NCI-H1048 (cell line): ENCODE results near the gene MMRN2.

Experiments used
- DNase-seq: peaks from one replicate; lab custom pipeline; 2025; lab: John Stamatoyannopoulos, UW

Gene MMRN2

DNA sequence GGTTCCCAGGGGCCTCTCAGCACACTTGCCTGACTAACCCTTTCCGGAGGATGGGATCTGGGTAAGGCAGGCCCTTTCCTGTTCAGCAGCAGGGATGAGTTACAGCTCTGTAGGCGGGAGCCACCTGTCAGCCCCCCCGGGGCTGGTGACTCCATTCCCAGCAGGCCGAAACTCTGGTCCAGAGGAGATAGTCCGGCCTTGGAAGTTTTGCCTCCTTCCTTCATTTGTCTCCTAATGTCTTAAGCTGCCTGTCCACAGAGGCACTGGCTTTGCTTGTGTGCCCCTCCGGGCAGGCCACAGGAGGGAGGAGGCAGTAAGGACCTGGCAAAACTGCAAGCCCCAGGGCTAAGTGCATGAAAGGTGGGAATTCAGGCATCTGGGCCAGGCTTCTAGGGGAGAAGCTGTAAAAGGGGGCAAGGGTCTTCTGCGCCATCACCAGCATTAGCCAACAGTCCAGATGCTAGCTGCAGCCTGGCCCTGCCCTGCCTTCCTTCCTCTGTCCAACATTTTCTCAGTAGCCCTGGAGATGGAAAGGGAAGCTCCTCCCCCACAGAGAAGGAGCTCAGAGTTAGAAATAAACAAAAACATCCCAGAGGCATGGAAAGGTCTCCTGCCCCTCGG is 12.1 kb upstream of the MMRN2 start:
- no peak for DNase-seq

DNA sequence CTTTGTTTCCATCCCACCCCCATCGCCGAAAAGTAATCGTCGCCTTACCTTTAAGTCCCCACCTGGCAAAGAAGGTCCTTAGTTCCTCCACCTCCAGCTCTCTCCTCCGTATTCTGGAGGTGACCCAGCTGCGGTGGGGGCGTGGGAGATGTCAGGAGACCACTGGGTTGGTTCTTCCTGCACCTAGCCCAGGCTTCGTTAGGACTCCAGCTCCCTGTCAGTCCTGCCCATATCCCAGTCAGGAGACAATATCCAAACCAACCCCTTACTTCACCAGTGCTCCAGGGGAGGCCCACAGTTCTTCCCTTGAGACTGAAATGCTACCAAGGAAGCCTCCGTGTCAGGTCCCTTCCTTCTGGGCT is 11.6 kb upstream of the MMRN2 start:
- no peak for DNase-seq

DNA sequence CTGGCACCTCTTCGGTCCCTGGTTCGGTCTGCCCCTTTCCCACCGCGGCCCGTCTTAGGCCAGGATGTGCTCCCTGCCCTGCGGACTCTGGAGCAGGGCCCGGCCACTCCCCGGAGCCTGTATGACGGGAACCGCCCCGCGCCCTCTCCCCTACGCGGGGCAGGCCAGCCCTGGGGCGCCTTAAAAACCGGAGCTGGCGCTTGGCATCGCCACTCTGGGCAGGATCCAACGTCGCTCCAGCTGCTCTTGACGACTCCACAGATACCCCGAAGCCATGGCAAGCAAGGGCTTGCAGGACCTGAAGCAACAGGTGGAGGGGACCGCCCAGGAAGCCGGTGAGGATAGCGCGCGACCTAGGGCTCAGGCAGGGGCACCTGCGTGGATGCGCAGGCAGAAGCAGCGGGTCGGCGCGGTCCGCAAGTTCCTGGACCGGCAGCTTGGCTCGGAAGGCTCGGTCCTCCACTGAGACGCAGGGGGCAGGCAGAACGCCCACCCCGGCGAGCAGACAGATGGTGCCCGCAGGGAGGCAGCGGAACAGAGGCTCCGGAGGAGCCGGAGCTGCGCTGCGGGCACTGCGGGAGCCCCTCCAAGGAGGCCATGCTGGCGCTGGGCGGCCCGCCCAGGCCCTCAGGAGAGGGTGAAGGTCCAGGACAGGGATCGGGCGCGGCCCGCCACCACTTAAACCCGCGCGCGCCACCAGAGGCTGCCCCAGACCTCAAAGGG is 11.0 kb upstream of the MMRN2 start, which contains the start of gene ADIRF:
ADIRF (plus strand) TSS at position 212 of the 723 bp plus-strand sequence; CDS start at position 275, 63 bp downstream.
- no peak for DNase-seq

DNA sequence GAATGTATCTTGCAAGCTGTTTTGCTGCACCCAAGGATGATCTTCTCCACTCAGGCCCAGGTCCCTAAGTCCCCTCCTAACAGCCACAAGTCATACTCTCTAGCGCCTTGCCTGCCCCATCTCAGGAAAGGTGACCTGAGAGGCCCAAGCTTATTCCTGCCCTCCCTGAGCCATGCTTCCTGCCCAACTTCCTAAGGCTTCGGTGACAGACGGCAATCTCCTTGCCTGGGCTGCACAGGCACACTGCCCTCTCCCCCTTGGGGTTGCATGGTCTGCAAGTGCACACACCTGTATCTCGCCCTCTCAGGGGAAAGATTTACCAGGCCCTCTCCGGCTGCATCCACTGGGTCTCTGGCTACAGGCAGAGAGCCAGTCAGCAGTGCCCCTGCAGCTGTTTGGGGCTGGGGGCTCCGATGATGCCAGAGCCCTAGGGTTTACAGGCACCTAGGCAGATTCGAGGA is 10.1 kb upstream of the MMRN2 start:
- DNase-seq: no peak

DNA sequence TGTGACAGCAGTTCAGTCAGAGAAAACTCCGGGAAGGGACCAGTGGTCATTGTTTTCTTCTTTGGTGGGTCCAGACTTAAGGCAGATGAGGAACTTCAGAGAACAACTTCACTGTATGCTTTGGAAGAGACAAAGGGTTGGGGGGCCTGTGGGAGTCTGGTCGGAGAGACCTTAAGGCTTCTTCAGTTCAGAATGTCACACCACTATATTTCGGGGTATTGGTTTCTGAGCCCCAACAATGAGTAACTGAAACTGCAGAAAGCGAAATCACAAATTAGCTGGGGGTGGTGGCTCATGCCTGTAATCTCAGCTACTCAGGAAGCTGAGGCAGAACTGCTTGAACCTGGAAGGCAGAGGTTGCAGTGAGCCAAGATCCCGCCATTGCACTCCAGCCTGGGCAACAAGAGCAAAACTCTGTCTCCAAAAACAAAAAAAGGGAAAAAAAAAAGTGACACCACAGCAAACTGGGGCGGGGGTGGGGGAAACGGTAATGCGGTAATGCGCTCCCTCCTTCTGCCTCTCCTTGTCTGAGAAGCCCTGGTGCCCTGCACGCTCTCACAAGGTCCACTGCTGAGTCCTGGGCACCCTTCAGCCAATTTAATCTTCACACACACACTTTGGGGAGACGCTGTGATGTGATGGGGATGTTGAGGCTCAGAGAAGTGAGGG is 8.7 kb upstream of the MMRN2 start:
- DNase-seq: no peak

DNA sequence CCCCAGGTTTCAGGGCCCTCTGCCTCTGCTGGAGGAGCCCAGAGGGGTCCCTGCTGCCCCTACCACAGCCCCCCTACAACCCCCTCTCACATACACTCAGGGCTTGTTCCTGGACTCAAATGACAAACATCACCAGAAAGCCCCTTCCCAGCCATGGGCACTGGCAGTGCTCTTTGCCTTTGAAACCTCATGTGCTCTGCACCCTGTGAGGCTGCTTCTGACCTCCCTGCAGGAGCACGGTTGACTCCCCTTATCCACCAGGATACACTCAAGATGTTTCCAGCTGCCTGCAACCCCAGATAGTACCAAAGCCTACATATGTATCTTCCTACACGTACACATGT is 7.4 kb upstream of the MMRN2 start:
- no peak for DNase-seq

DNA sequence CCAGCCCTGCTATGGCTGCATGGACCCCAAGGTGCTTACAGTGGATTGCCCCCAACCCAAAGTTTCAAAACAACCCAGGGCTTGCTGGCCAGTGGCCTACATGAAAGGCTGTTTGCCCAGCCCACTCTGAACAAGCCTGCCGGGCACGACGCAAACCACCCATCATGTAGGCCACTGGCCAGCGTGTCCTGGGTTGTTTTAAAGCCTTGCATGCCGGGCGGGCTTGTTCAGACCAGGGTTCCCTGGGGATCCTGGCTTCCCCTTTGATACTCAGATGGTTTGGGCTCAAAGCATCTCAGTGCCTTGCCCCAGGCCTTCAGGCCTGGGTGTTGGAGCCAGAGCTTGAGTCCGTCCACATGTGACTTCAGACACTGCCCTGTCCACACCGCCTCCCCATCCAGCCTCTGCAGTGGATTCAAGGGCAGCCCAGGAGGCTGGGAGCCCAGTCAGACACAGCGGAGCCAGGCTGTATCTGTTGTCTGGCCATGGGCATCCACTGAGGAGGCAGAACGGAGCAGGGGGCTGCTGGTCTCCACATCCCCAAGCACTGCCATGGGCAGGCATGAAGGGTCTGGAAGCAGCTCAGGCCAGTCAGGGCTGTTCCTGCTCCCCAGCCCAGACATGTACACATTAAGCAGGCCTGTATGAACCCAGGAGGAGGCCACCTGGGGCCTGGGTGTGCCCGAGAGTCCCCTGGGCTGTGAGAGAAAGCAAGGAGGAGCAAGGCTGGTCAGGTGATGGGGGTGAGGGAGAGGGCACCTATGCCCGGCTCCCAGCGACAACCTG is 6.8 kb upstream of the MMRN2 start:
- no peak for DNase-seq

DNA sequence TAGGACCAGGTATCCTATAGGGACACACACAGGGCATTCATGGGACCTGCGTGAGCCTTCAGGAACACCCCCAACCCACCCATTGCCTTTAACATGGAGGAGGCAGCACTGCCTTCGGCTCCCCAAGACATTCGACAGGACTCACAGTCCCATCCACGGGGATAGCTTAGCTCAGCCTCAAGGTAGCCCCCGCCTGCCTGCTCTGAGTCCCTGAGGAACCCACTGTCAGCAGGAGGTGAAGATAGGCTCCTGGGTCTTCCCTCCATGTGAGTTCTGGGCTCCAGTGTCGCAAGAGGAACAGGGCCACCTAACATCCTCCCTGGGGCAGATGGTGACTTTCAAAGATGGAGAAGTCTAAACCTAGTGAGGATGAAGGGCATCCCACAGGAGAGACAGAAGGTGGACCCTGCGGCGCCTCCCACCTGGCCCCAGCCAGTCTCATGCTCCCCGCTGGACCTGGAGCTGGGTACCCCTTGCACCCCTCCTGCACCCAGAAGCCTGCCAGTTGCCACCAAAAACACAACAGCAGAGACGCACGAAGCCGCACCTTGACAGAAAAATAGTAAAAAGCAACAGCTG is 6.0 kb upstream of the MMRN2 start:
- no peak for DNase-seq

DNA sequence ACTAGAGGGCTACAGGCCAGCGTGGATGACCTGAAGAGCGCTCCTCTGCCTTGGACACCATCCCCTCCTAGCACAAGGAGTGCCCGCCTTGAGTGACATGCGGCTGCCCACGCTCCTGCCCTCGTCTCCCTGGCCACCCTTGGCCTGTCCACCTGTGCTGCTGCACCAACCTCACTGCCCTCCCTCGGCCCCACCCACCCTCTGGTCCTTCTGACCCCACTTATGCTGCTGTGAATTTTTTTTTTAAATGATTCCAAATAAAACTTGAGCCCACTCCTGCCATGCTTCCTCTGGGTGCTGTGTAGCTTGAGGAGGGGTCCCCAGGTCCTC is 5.5 kb upstream of the MMRN2 start:
- DNase-seq: no peak

DNA sequence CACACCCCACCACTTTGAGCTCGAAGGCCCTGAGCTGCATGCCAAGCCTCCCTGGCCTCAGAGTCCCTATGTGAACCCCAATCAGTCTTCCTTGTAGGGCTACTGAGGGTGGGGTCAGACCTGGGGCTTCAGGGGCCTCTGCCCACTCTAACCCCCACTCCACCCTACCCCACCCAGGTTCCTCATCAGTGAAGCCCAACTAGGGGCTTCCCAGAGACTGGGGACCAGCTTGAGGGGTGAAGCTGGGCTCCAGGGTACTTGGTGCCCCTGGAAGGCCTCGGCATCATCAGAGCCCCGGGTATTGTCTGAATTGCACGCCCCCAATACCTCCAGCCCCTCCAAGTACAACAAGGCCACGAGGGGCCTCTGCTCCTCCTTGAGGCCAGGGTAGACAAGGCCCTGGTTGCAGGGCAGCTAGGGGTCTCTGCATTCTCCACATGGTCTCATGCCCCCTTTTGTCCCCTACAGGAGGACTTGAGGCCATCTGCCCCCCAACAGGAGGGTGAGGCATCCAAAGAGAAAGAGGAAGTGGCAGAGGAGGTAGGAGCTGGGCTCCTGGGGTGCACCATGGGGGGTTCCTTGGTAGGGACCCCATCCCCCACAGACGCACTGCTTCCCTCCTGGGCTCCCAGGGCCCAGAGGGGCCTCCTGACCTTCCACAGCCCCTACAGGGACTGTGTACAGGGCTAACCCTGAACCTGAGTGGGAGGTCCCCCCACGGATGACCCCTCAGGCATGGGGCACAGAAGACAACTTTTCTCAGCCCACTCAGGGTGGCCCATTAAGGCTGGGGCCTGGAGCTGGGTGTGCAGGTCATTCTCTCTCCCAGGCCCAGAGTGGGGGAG is 4.9 kb upstream of the MMRN2 start:
- no peak for DNase-seq

DNA sequence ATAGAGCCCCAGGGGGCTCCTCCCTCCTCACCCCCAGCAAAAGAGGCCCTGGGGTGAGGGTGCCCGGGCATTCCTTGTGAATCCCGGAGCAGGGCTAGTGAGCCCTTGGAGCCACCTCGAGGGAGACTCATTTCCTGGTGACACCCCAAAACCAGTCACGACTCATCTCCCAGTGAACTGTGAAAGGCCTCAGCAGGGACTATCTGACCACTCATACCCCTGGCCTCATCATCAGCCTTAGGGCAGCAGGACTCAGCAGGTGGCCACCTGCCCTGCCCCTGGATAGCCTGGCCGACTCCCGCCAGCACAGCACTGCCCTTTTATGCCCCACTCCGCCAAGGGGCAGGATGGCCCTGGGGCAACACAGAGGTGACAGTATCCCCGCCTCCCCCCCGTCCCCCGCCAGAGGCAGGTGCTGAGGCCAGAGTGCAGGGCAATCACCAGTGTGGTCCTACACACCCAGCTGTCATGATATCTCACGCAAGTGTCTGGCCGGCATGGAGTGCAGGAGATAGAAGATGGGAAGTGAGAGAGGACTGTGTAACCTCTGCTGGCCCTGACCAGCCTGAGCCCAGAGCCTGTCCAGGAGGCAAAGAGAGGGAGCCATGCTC is 4.2 kb upstream of the MMRN2 start:
- no peak for DNase-seq

DNA sequence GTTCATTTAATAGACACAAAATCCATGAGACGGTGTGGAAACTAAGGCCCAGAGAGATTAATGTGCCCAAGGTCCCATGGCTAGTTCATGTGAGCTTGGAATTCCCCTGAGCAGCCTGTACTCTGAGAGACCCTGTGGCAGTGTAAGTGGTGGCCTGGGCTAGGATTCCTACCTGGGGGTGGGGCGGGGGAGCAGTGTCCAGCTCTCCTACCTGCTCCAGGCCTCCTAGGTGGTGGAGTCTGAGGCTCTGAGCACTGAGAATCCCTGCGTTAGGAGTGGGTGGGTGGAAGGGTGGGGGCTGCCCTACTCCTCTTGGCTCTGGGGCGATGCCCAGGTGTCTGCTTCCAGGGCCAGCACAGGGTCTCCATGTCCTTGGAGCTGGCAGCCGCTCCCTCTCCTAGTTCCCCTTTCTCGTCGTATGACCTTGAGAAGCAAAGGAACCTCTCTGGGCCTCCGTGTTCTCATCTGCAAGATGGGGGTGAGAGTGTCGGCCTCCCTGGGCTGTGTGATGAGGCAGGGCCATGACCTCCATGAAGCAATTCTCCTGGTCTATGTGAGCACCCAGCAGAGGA is 3.5 kb upstream of the MMRN2 start:
- DNase-seq: no peak

DNA sequence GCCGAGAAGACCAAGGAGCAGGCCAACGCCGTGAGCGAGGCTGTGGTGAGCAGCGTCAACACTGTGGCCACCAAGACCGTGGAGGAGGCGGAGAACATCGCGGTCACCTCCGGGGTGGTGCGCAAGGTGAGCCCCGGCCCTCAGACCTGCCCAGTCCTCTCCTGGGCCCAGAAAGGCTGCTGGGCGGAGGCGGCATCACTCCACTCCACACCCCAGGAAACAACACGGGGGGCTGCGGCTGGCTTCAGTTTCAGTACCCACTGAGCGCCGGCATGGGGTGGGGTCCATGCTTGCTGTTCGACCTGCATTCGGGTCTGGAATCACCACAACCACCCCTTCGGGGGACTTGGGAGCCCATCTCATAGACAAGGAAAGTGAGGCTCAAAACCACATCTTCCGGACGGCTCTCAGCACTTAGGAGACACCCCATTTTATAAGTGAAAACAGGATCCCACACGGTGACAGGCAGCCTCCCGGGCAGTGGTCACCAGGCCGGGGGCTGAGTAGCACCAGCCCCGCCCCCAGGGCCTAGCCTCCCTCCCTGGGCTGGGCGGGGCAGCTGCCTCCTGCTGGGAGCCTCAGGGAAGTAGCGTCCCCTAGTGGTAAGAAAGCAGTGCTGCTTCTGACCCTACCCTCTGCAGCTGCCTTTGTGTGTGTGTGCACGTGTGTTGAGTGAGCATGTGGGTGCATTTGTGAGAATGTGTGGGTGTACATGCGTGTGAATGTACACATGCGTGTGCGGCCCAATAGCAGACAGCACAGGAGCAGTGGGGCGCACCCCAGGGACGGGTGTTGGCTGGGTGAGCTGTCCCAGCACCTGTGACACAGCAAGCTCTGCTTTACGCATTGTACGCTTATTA is 2.8 kb upstream of the MMRN2 start:
- peak; percentile 10 for DNase-seq

DNA sequence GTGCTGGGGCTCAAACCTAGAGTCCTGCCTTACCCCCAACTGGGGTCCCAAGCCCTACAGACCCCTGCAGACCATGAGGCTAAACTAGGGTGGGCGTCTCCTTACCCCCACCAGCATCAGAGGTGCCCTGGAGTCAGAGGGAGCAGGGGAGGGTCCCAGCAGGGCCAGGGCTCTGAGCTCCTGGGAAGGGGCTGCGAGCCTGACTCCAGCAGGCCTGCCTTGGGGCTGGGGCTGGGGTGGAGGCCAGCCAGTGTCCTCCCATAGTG is 2.3 kb upstream of the MMRN2 start:
- DNase-seq: no peak

DNA sequence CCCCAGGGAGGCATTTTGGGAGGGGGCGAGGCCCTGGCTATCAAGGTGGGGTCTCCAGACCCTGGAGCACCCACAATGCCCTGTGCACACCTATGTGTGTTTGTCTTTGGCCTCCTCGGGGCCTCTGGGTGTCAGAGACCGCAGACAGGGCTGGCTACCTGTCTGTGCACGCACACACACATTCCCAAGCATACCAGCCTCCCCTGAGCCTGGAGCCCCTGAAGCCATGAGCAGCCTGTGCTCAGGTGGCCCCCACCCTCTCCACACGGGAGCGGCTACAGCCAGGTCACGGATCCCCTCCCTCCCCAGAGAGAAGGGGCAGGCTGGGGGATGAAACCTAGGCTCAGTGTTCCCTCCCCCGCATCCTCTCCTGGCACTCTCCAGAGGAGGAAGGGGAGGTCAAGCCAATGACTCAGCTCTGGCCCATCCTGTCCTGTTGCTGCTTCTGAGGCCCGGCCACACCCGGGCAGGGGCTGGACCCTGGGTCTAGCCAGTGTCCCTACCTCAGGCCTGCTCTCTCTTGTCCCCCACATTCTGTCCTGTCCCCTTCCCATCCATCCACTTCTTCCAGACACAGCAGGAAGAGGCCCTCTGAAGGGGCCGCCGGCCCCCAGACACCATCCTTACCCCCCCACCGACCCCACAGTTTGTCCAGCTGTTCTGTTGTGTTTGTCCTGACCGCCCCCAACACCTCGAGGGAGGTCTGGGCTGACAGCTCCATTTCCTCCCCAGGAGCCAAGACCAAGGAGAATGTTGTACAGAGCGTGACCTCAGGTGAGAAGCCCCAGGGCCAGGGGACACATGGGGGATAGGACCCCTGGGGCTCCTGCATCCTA is 1.7 kb upstream of the MMRN2 start:
- DNase-seq: no peak

DNA sequence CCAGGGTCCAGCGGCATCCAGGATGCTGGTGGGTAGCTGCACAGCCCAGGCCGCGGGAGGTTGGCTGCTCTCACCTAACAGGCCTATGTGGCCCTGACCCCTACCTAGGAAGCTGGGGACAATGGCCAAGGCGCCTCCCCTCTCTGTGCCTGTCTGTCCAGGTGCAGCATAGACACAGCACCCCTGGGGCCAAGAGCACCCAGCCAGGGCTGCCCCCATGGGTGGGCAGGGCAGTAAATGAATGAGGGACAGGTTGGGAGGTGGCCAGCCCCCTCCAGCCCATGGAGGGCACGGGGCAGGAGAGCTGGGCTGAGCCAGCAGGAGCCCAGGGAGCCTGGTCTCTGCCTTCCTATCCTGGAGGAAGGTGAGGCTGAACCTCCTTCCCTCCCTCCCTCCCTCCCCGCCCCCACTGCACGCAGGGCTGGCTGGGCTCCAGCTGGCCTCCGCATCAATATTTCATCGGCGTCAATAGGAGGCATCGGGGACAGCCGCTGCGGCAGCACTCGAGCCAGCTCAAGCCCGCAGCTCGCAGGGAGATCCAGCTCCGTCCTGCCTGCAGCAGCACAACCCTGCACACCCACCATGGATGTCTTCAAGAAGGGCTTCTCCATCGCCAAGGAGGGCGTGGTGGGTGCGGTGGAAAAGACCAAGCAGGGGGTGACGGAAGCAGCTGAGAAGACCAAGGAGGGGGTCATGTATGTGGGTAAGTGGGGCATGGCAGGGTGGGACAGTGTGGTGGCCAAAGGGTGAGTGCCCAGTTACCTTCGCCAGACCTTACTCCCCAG is 893 bp upstream of the MMRN2 start, which contains the start of gene SNCG:
SNCG (plus strand) TSS at position 484 of the 785 bp plus-strand sequence; CDS start at position 583, 99 bp downstream.
- no peak for DNase-seq

DNA sequence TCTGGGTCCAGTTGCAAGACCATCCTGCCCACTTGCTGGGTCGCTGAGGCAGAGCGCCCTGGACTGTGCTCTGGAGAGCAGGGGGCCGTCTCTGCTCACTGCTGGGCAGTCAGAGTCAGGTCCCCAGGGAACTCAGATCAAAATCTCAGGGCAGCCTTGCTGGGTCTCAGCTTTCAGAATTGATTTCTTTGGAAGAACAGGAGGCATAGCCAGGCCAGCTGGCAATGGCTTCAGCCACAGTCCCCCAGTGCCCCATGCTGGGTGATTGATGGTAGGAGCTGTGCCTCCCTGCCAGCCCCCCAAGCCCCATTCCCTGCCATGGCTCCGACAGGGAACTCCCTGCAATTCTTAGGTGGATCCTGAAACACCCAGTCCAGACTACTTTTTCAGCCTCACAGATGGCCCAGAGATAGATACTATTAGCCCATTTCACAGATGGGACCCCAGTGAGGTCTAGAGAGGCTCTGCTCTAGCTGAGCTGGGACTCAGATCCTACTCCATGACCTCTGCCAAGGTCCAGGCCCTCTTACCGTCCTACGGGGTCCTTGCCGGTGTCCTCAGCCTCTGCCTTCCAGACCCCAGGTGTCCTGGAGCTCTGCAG is 467 bp downstream of the MMRN2 start:
- no peak for DNase-seq
